IPS DF 6.9 (cell line): ENCODE results near the gene SEPTIN2.
"Not testable (repeated sequence)": the region's sequence is repeated elsewhere in the genome, so short reads cannot be mapped to it uniquely, and the experiment has no call there.

Source experiments
- DNase-seq: peaks from one replicate; pipeline ENCODE4 v3.0.0-alpha.2; 2013; ENCODE audit warnings: low read depth, low spot score
- H3K27ac ChIP-seq: one replicate; pipeline ENCODE4 v1.5.1; 2013; ENCODE audit warnings: low read length, control low read depth
- H3K27me3 ChIP-seq: 2 replicates; pipeline ENCODE4 v1.6.1; 2013; ENCODE audit warnings: mild to moderate bottlenecking, low read length; ENCODE audit not compliant: control insufficient read depth, insufficient read depth
- H3K36me3 ChIP-seq: 2 replicates; pipeline ENCODE4 v1.6.1; 2013; ENCODE audit warnings: low read length; ENCODE audit not compliant: control insufficient read depth, insufficient read depth
- H3K4me1 ChIP-seq: 2 replicates; pipeline ENCODE4 v1.6.1; 2013; ENCODE audit warnings: low read length; ENCODE audit not compliant: control insufficient read depth, insufficient read depth
- H3K4me3 ChIP-seq: 2 replicates; pipeline ENCODE4 v1.5.1; 2013; ENCODE audit warnings: mild to moderate bottlenecking, low read length
- H3K9me3 ChIP-seq: 2 replicates; pipeline ENCODE4 v1.6.1; 2013; ENCODE audit warnings: low read length, inconsistent platforms; ENCODE audit not compliant: control insufficient read depth, insufficient read depth
- WGBS: extraction: QIAGEN DNeasy Blood & Tissue Kit; methylation state at CpG from one replicate; pipeline ENCODE4 v1.1.7; 2013; ENCODE audit warnings: mixed read lengths, missing lambda C conversion rate; ENCODE audit not compliant: insufficient read length, insufficient coverage; 5-methylcytosine and 5-hydroxymethylcytosine counted together

SEPTIN2 gene

DNA sequence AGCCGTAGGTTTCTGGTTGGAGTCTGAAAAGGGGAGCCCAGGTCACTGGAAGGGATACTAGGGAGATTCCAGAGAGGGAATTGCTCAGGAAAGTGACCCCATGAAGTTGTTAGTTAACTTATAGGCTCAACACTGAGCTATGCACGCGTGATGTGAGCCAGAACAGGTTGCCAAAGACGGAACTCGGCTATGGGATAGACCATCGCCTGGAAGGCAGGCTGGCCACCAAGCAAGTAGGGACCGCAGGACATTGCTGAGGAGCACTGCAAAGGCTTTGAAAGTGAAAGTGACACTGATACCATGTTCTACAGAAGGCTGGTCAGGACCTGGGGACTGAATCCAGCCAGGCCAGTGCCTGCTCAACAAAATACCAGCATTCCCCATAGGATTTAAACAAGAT is 47.7 kb downstream of the SEPTIN2 start:
- Histone ChIP-seq H3K36me3 (no peaks in the 10 kb centered on the region), H3K27me3 (no peaks in the 10 kb centered on the region), H3K9me3 (no peaks in the 10 kb centered on the region), H3K27ac (no peak overlapping the region), H3K4me3 (no peak overlapping the region), H3K4me1 (peaks cover 5% of the 10 kb centered on the region; the same call in 1 of the 2 replicates)
- DNase-seq = no peak
- WGBS = no CpG with 5 or more reads among the region's 7 CpGs

DNA sequence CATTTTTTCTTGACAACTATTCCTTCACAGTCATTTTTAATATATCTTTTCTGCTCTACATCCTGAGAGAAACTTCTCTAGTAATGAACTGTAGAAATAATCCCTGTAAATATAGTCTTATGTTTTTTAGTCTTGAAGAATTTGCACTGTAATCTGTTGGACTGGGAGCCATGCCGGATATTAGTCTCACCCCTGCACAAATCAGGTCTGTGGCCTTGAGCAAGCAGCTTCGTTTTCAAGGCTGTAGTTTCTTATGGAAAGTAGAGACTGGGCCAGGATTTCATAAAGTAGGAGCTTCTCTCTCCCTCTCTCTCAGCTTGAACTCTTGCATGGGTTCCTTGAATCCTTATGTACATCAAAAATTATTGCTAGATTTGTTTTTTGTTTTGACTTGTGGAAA is 49.1 kb downstream of the SEPTIN2 start:
- Histone ChIP-seq H3K4me1 (peaks cover 5% of the 10 kb centered on the region; the same call in 1 of the 2 replicates), H3K27me3 (no peaks in the 10 kb centered on the region), H3K9me3 (no peaks in the 10 kb centered on the region), H3K4me3 (no peak overlapping the region), H3K36me3 (no peaks in the 10 kb centered on the region), H3K27ac (no peak overlapping the region)
- no peak for DNase-seq
- WGBS = no CpG with 5 or more reads among the region's 2 CpGs

DNA sequence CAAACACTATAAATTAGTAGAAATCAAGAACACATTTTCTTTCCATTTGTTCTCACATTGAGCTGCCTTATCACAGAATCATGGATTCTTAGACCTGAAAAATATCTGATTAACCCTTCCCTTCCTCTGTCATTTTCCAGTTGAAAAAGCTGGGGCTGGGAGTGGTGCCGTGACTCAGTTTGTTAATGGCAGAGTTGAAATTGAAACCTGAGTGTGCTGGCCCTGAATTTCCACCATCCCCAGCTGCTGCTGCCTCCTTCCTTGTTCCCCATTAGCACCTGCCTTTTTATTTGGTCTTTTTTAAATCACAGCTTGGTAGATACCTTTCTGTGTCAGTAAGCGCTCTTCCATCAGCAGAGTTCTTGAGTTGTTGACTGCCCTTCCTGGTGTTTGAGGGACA is 51.0 kb downstream of the SEPTIN2 start:
- WGBS = no CpG with 5 or more reads among the region's 2 CpGs
- Histone ChIP-seq H3K27ac (no peak overlapping the region), H3K36me3 (no peaks in the 10 kb centered on the region), H3K4me1 (peaks cover 5% of the 10 kb centered on the region; the same call in 1 of the 2 replicates), H3K4me3 (no peak overlapping the region), H3K9me3 (no peaks in the 10 kb centered on the region), H3K27me3 (no peaks in the 10 kb centered on the region)
- no peak for DNase-seq

DNA sequence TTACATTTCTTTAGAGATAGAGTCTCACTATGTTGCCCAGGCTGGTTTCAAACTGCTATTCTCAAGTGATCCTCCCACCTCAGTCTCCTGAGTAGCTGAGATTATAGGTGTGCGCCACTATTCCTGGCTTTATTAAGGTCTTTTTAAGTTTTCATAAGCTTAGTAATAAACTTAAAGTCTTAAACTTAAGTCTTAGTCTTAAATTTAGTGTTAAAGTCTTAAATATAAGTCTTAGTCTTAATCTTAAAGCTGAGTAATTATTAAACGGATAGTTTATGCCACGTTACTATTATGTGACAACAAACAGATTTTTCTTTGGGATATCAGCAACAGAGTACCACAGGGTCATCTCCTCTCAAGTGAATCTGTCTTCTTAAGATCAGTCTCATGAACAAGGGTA is 52.9 kb downstream of the SEPTIN2 start:
- WGBS = no CpG with 5 or more reads among the region's 3 CpGs
- no peak for DNase-seq

DNA sequence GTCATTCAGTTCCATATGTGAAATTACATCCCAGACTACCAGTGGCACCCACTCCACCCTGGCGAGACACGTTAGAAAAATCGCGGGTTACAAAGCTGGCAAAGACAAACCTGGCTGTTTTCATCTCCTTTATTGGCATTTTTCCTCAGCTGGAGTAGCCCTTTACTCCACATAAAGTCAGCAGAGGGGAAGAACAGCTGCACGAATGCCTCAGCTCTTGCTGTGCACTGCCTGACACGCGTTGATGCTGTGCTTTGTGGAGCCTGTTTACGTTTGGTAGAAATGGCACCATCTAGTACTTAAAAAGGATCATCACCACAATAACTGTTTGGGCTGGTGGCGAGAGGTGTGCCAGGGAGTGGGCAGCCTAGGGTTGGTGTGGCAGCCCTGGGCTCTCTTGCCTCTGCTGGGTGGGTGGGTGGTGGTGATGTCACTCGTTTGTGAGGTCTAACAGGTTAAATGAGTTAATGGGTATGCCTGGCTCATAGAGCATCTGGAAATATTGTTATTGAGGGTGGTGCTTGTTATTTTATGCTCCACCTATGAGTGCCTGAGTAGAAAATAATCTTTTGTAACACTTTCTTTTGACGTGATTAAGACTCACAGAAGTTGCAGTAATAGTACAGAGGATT is 56.8 kb downstream of the SEPTIN2 start:
- H3K36me3 ChIP-seq = no peaks in the 10 kb centered on the region; the same call in 1 of the 2 replicates
- WGBS = no CpG with 5 or more reads among the region's 11 CpGs
- no peaks in the 10 kb centered on the region for H3K27me3 ChIP-seq
- no peak overlapping the region for H3K27ac ChIP-seq
- H3K4me3 ChIP-seq = no peak overlapping the region
- H3K4me1 ChIP-seq = 0 out of 2 replicates have a peak, but pooled peaks cover 2% of the 10 kb centered on the region
- DNase-seq = no peak
- H3K9me3 ChIP-seq = no peaks in the 10 kb centered on the region

More for the DNA sequence above, 52.9 kb downstream of the SEPTIN2 start:
- H3K4me1 ChIP-seq = peaks cover 5% of the 10 kb centered on the region; the same call in 1 of the 2 replicates
- H3K9me3 ChIP-seq = no peaks in the 10 kb centered on the region
- no peak overlapping the region for H3K4me3 ChIP-seq
- H3K27ac ChIP-seq = no peak overlapping the region
- no peaks in the 10 kb centered on the region for H3K27me3 ChIP-seq
- no peaks in the 10 kb centered on the region; the same call in 1 of the 2 replicates for H3K36me3 ChIP-seq

DNA sequence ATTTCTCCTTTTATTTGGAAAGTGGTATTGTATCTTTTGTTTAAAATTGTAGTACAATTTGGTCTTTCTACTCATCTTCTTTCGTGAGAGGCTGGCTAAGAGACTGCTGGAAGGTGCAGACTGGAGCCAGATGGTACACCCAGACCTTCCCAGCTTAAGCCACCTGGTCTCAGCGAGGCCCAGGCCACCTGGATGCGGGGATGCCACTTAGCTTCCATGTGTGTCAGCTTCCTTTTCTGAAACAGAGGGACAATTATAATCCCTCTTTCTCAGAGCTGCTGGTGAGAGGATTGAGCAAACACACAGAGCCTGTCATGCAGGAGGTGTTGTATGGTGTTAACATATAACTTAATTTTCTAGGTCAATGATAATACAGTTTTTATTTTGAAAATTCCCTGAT is 57.7 kb downstream of the SEPTIN2 start:
- DNase-seq = no peak
- no peak overlapping the region for H3K27ac ChIP-seq
- no CpG with 5 or more reads among the region's 3 CpGs for WGBS
- H3K4me3 ChIP-seq = no peak overlapping the region; the same call in 1 of the 2 replicates
- H3K36me3 ChIP-seq = no peaks in the 10 kb centered on the region; the same call in 1 of the 2 replicates
- H3K27me3 ChIP-seq = no peaks in the 10 kb centered on the region
- H3K4me1 ChIP-seq = no peaks in the 10 kb centered on the region
- no peaks in the 10 kb centered on the region for H3K9me3 ChIP-seq

DNA sequence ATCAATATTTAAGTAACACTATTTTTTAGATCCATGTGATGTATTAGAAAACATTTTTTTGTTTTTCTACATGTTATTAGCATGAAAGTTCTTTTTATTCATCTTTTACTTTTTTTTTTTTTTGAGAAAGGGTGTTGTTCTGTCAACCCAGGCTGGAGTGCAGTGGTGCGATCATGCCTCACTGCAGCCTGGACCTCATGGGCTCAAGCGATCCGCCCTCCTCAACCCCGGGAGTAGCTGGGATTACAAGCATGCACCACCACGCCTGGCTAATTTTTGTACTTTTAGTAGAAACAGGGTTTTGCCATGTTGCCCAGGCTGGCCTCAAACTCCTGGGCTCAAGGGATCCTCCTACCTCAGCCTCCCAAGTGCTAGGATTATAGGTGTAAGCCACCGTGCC is 58.2 kb downstream of the SEPTIN2 start:
- not testable (repeated sequence) for H3K27ac ChIP-seq, DNase-seq, H3K4me1 ChIP-seq, H3K4me3 ChIP-seq, H3K36me3 ChIP-seq, H3K27me3 ChIP-seq, H3K9me3 ChIP-seq
- WGBS = no CpG with 5 or more reads among the region's 6 CpGs

DNA sequence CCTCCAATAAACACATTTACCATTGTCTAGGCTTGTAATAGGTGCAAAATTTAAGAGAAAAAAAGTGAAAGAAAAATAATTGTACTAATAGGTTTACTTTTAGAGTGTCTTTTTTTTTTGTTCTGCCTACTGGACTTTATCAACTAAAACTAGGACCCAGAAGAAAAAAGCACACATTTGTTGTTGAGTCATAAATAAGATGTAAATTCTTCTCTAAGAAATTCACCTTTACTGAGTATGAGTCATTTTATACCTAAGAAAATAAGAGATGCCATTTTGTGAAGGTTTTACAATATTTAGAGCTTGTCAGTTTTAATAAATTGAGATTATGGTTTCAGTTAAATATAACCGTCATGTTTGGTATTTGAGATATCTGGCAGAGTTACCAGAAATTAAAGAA is 59.6 kb downstream of the SEPTIN2 start:
- H3K27me3 ChIP-seq = no peaks in the 10 kb centered on the region
- H3K4me3 ChIP-seq = no peak overlapping the region
- H3K27ac ChIP-seq = no peak overlapping the region
- H3K9me3 ChIP-seq = no peaks in the 10 kb centered on the region
- H3K36me3 ChIP-seq = no peaks in the 10 kb centered on the region; the same call in 1 of the 2 replicates
- WGBS = no CpG with 5 or more reads among the region's 1 CpG
- H3K4me1 ChIP-seq = no peaks in the 10 kb centered on the region
- no peak for DNase-seq

DNA sequence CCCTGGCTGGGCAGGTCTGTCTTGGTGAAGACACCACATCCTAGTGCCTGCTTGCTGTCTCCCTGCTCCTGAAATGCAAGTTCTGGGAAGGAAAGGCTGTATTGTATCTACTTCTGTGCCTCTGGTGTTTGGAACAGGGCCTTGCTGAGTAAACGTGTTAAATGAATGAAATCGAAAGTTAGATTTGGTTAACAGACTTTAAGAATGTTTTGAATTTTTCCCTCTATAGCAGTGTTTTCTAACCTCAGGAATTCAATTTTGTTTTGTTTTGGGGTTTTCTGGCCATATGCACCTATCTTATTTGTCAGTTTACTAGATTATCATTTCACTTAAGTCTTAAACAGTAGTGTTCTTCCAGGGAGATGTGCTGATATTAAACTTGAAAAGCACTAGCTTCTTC is 61.1 kb downstream of the SEPTIN2 start:
- no peaks in the 10 kb centered on the region; the same call in 1 of the 2 replicates for H3K36me3 ChIP-seq
- H3K27ac ChIP-seq = no peak overlapping the region
- WGBS = 100% methylated on average over 2 of the region's 2 CpGs
- no peak for DNase-seq
- H3K27me3 ChIP-seq = no peaks in the 10 kb centered on the region
- no peaks in the 10 kb centered on the region for H3K9me3 ChIP-seq
- H3K4me1 ChIP-seq = no peaks in the 10 kb centered on the region
- H3K4me3 ChIP-seq = no peak overlapping the region

DNA sequence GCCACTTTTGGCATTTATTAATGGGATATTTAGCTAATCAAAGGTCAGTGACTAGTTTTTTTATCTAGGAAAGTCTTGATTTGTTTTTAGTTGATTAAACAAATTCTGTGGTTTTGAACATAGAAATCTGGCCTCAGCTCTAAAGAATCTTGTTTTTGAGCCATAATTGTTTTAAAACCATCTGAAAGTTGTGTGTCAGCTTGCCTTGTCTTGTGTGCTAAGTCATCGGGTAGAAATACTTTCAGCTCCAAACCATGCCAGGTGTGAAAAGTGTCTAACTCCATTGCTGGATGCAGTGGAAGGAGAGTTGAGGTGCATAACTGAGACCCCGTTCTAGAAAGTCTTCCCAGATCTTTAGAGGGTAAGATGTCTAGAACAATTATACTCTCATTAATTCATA is 63.1 kb downstream of the SEPTIN2 start:
- no peak overlapping the region for H3K4me3 ChIP-seq
- H3K27me3 ChIP-seq = no peaks in the 10 kb centered on the region
- no peak overlapping the region for H3K27ac ChIP-seq
- no peaks in the 10 kb centered on the region for H3K36me3 ChIP-seq
- no peaks in the 10 kb centered on the region for H3K4me1 ChIP-seq
- no CpG with 5 or more reads among the region's 2 CpGs for WGBS
- no peaks in the 10 kb centered on the region for H3K9me3 ChIP-seq
- DNase-seq = no peak
